SK-N-MC (cell line): Measurements from ENCODE around the gene ANO6.

Experiments
- EZH2 ChIP-seq: fragments of 200-600 bp; sonication (generic); IDR thresholded peaks from one replicate; pipeline ENCODE4 v1.6.1; 2017; ENCODE audit warnings: antibody characterized with exemption
- POLR2AphosphoS5 ChIP-seq: IDR thresholded peaks from 2 replicates; pipeline ENCODE4 v1.6.1; 2012; ENCODE audit warnings: mild to moderate bottlenecking, low read depth, low read length, borderline replicate concordance

DNA sequence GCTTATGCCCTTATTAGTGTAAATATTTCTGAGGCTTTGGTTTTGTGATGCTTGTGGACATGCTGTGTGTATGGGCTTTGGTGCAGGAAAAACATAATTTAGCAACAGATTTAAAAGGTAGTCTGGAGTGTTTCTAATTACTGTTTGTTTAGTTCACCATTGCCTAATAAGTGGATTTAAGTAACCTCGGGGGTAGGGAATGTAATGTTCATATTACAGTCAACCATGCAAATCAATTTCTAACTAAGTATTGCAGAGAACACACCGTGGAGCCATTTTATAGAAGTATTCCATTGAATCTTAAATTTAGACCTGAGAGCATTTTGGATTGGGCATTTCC is 53.5 kb downstream of the ANO6 start:
- TF ChIP-seq EZH2 (no peak), POLR2AphosphoS5 (no peak; the same call in 1 of the 2 replicates)
